Fibroblast of villous mesenchyme (primary cell): ENCODE measurements around the gene PLSCR1. TPM values are rescaled to one million over a fixed set of nuclear protein-coding genes. Genes with fewer than 3 reads are reported as not detected.

Experiments used
- DNase-seq: peaks from one replicate; pipeline ENCODE4 v3.0.0-alpha.2; 2010; ENCODE audit warnings: low read depth
- H3K4me3 ChIP-seq: 2 replicates; pipeline ENCODE4 v1.5.1; 2011; ENCODE audit warnings: low read depth, mild to moderate bottlenecking, low read length
- total RNA-seq: library from RNA; depleted of rRNA; stranded (reverse); fragments of >200 nt; gene quantifications from 2 replicates; pipeline ENCODE4 v1.2.3, GENCODE V29; 2012
- TF ChIP-seq, protein P1 (sequence below): IDR thresholded peaks from 2 replicates; pipeline ENCODE4 v1.5.1; 2012; ENCODE audit warnings: low read depth, mild to moderate bottlenecking, low read length; ENCODE audit not compliant: insufficient read depth

The PLSCR1 gene
- total RNA-seq, 1 donor = 34.5 TPM

DNA sequence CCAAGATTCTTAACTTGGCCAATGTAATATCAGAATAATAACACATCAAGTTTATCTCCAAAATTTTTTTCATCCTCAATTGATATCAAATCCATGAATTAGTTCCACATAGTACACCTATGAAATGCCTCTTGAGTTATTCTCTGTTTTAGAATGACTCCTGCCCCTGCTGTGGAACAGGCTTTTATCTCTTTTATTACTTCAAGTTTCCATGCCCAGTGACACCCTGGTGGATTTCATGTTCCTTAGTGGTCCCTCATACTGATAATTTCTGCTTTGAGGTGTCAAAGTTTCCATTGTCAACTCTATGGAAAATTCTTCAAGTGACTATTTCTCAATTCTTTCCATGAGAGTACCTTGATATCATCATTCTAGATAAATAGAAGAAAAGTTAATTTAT lies 24.6 kb downstream of the PLSCR1 start:
- no peak overlapping the region for H3K4me3 ChIP-seq
- no peak for DNase-seq
- TF ChIP-seq, protein P1, sequence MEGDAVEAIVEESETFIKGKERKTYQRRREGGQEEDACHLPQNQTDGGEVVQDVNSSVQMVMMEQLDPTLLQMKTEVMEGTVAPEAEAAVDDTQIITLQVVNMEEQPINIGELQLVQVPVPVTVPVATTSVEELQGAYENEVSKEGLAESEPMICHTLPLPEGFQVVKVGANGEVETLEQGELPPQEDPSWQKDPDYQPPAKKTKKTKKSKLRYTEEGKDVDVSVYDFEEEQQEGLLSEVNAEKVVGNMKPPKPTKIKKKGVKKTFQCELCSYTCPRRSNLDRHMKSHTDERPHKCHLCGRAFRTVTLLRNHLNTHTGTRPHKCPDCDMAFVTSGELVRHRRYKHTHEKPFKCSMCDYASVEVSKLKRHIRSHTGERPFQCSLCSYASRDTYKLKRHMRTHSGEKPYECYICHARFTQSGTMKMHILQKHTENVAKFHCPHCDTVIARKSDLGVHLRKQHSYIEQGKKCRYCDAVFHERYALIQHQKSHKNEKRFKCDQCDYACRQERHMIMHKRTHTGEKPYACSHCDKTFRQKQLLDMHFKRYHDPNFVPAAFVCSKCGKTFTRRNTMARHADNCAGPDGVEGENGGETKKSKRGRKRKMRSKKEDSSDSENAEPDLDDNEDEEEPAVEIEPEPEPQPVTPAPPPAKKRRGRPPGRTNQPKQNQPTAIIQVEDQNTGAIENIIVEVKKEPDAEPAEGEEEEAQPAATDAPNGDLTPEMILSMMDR = no peak

- no peak overlapping the region for H3K4me3 ChIP-seq
- TF ChIP-seq, protein P1 = no peak
- peak; percentile 49 for DNase-seq
These were observed 26.5 kb downstream of the PLSCR1 start for GRCh38 chr3:146517684-146518435.

GRCh38 chr3:146513386-146514051 lies 30.9 kb downstream of the PLSCR1 start:
- DNase-seq = no peak
- TF ChIP-seq, protein P1 = no peak

DNA sequence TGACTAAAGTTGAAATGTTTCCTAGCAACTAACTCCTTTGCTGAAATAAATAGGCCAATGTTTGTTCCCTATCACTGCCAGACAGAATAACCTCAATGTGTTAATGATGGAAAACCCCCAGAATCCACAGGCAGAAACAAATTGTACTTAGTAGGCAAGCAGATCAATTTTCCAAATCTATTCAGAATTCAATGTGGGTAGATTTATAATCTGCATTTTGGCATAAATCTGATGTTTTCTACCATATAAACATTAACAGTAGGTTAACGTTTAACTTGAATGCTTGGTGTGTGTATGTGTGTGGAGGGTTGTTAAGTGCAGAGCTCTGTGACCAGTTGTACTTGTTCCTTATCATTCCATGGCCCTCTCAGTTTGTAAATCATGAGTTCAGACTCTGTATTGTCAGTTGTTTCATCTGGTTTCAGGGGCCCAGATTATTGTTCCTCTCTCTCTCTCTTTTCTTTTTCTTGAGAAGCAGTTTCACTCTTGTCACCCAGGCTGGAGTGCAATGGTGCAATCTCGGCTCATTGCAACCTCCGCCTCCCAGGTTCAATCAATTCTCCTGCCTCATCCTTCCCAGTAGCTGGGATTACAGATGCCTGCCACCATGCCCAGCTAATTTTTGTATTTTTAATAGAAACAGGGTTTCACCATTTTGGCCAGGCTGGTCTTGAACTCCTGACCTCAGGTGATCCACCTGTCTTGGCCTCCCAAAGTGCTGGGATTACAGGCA lies 32.8 kb downstream of the PLSCR1 start:
- TF ChIP-seq, protein P1 = no peak
- H3K4me3 ChIP-seq = no peak overlapping the region
- DNase-seq = no peak

More at GRCh38 chr3:146513386-146514051, 30.9 kb downstream of the PLSCR1 start:
- H3K4me3 ChIP-seq = no peak overlapping the region

- TF ChIP-seq, protein P1 = no peak
- H3K4me3 ChIP-seq = no peak overlapping the region
- DNase-seq = no peak
These were observed 36.9 kb downstream of the PLSCR1 start for GRCh38 chr3:146507331-146508120.

GRCh38 chr3:146505516-146505915 lies 38.9 kb downstream of the PLSCR1 start:
- no peak overlapping the region for H3K4me3 ChIP-seq
- peak; percentile 61 for DNase-seq
- TF ChIP-seq, protein P1 = no peak
